NOMO-1 treated with DMSO at 0.1 percent for 48 hours (cell line): Measurements from ENCODE around the gene CEP295NL.
"Not testable (repeated sequence)": the region's sequence is repeated elsewhere in the genome, so short reads cannot be mapped to it uniquely, and the experiment has no call there.

ENCODE experiments used
- DNase-seq: peaks from one replicate; lab custom pipeline; 2025; ENCODE audit not compliant: unreplicated experiment; lab: John Stamatoyannopoulos, UW

Gene CEP295NL, protein sequence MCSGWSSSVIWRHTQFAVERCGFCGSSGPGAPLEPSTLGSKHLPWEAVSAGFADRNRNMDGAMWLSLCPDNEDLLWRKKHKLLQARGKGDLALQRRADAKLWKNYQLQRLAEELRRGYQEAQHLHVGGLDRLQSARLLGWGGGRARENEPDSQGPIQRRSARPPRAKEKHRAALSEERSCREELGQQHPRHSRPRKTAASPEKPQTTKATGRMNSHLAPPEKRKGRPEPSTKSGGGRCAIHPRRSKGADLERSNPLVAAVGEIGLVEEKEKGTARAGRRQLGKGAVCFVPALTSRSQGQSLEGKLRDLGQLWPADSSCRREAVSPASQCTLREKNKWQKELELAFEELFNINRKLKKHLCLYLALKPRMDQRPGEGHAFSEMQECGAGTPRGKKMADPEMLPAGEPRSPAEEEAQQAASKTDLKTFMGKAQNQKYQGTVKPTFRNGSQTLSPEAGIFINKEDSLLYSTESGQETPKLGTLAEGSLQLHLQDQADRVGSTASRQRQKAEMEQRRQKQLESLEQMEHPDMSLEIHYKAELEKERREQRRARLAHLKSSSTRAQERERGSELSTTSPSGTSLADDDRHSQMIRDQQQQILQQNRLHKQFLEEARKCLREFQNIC

DNA sequence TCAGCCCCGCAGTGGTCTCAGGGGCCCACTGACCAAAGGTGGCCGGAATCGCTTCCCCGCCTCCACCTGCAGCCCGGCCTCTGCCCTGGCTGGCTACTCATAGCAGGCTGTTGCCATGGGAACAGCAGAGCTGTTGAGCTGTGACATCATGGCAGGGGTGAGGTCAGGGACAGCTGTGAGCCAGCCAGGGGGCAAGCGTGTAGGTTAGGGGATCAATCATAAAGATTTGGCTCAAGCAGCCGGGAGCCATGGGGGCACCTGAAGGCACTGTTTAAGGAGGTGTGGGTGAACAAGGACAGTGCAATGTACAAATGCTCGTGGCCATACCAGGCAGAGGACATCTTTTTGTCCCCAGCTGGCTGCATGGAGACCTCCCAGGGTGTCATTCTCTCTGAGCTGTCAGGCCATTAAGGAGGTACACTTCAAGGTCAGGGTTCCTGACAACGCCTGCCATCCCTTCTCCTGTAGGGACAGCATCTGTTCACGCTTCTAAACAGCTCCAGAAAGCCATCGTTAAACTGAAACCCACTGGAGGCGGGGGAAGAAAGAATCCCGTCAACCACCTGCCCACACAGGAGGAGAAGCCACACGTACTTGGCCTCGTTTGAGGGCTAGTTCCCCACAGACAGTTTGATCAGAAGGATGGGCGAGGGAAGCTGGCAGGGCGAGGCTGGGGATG lies at the start of gene CEP295NL:
Gene CEP295NL, minus strand, starts transcription at position 101 of the 679 bp plus-strand sequence. CDS start 1,373 bp downstream, outside the sequence.
- DNase-seq: no peak

DNA sequence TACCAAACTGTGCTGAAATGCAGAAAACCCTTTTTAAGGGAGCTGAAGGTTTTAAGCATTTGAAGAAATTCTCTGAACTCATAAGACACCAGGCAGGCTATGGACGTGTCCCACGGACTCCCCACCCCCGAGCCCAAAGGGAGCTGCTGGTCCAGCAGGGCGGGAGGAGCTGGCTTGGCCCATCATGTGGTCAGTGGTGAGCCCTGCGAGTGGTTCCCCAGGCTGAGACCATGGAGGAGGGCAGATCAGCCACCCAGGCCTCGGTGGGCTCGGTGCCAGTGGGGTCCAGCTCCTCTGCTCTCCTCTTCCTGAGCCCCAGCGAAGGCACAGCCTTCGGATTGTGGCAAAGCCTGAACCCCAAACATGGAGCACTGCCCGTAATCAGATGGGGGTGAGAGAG lies 49.7 kb upstream of the CEP295NL start:
- no peak for DNase-seq

DNA sequence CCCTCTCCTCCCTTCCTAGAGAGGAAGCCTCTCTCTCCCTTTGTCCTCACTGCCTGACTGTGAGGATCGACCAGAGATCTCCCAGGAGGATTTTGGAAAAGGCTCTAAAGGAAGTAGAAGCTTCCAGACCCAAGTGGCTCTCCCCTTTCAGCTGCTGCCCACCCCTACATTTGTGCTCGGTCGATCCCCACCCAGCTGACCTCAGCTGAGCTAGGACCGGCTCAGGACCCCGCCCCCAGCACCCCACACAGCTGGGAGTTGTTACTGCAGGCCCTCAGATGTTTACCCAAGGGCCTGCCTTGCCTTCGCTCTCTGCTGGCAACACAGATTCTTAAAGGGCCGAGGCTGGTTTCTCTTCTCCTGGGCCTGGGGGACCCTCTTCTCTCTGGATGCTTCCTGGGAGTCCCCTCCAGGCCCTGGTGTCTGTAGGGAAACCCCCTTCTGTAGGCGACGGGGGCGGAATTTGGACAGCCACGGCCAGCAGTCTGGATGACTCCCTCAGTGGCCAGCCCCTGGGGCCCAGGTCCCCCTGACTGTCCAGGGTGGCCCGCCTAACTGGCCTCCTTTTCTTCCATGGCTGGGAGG lies 49.1 kb upstream of the CEP295NL start:
- no peak for DNase-seq

DNA sequence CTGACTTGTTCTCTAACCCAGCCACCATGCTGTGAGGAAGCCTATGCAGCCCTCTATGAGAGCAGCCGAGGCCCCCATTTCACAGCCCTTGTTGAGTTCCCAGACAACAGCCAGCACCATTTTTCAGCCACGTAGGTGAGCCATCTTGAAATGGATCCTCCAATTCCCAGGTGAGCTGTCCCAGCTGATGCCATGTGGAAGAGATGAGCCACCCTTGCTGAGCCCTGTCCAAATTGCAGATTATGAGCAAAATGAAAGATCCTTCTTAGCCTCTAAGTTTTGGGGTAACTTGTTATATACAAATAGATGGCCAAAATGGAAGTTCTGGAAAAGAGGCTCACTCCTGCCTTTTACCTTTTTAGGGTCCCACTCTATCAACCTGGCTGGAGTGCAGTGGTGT lies 47.9 kb upstream of the CEP295NL start:
- DNase-seq: no peak

DNA sequence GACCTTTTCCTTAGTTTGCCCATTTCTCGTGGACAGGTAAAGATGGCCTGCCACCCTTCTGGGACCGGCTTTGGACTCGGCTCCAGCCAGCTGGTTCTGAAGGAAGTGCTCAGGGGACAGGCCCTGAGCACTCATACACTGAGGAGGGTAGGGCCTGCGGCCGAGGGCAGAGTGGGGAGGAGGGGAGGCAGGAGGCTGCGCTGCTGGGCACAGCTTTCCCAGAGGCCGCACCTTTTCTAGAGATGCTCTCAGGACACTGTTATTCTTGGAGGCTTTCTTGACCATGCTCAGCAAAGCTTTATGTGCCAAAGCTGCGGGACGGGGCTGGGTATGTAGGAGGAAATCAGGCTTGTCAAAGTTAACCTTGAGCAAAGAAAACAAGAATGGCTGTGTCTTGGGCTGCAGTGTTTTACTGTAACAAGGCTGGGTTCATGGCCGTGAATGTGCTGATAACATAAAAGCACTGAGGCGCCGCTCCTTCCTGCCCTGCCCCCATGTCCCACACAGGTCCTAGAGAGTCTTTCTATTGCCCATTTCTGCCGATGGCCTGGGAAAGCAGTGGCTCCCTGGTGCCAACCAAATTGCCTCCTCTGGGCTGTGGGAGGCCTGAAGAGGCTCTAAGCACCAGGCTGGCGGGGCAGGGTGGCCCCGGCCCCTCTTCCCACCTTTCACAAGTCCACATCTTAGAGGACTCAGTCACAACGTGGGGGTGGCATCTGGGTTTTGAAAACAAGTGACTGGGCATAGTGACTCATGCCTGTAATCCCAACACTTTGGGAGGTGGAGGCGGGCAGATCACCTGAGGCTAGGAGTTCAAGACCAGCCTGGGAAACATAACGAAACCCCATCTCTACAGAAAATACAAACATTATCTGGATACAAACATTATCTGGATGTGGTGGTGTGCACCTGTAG lies 44.5 kb upstream of the CEP295NL start:
- DNase-seq: no peak

DNA sequence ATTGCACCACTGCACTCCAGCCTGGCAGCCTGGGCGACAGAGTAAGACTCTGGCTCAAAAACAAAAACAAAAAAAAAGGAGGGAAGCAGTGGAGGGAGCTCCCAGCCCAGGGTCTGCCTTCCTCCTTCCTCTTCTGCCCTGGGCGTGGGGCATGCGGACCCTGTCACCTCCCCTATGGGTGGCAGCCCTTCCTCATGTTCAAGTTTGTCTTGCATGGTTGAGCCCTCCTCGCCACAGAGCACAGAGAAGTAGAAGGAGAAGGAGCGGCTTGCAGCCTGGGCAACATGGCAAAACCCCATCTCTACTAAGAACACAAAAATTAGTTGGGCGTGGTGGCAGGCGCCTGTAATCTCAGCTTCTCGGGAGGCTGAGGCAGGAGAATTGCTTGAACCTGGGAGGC lies 43.6 kb upstream of the CEP295NL start:
- no peak for DNase-seq

DNA sequence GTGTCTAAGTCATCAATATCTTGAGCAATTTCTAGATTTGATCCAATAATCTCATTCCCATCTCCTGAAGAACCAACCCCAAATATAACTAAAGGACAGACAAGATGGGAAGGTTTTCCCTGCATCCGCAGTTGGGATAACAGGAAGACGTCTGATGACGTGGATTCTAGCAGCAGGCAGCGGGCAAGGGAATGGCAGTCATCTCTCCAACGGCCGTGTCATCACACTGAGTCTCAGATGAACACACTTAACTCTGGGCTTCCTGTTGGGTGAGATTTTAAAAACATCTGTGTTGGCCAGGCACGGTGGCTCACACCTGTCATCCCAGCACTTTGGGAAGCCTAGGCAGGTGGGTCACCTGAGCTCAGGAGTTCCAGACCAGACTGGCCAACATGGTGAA lies 43.1 kb upstream of the CEP295NL start:
- no peak for DNase-seq

DNA sequence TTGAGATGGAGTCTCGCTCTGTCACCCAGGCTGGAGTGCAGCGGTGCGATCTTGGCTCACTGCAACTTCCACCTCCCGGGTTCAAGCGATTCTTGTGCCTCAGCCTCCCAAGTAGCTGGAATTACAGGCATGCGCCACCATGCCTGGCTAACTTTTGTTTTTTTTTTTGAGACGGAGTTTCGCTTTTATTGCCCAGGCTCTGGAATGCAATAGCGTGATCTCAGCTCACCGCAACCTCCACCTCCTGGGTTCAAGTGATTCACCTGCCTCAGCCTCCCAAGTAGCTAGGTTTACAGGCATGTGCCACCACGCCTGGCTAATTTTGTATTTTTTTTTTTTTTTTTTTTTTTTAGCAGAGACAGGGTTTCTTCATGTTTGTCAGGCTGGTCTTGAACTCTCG lies 42.5 kb upstream of the CEP295NL start:
- not testable (repeated sequence) for DNase-seq

DNA sequence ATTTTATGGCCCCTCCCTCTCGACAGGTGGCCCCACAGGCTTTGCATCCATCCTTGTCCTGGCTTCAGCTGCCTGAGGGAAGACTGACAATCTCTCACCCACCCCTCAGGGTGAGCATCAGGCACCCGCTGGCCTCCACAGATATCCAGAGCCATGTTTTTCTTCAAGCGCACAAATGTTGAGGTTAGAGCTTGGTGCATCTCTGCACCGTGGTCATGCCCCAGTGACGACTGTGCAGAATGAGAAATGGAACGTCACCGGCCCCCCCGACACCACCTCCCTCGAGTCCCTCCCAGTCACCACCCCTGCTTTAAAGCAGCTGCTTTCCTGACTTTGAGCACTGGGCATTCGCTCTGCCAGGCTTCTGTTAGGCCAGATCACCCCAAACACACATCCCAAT lies 42.0 kb upstream of the CEP295NL start:
- no peak for DNase-seq

DNA sequence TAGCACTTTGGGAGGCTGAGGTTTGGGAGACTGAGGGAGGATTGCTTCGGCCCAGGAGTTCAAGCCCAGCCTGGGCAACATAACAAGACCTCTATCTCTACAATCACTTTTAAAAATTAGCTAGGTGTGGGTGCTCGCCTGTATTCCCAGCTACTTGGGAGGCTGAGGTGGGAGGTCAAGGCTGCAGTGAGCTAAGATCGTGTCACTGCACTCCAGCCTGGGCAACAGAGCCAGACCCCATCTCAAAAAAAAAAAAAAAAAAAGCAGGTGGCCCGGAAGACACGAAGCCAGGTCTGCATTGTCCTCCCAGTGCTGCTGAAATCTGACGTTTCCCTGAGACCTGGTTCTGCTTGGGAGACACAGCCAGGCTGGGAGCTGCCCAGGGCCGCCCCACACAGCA lies 41.0 kb upstream of the CEP295NL start:
- DNase-seq: no peak

DNA sequence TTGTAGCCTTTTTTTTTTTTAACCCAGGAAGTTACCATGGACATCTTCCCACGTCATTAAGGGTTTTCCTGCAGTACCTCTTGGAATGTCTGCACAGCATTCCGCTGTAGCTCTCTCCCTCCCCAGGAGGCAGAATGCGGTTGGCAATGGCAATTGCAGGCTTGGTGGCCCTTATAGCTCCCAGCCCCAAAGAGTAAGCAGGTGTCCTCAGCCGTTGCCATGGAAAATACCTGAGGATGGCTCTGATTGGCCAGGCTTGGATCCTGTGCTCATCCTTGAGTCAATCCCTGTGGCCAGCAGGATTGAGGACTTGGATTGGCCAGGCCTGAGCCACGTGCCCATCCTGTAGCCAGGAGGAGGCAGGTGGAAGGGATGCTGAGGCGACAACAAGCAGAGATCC lies 37.7 kb upstream of the CEP295NL start:
- DNase-seq: no peak

DNA sequence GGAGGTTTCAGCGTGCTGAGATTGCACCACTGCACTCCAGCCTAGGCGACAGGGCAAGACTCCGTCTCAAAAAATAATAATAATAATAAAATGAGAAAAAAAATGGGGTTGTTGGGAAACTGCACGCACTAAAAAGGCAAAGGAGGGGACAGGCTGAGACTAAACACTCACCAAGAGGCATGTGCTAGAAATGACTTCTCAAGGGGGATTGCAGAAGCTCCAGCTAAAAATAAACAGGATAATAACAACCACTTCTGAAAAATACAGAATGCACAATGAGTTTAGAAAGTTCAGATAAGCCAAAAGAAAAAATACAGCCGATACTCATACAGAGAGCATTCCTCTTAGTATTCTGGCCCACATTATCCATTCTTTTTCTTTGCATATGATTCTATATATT lies 37.3 kb upstream of the CEP295NL start:
- no peak for DNase-seq

DNA sequence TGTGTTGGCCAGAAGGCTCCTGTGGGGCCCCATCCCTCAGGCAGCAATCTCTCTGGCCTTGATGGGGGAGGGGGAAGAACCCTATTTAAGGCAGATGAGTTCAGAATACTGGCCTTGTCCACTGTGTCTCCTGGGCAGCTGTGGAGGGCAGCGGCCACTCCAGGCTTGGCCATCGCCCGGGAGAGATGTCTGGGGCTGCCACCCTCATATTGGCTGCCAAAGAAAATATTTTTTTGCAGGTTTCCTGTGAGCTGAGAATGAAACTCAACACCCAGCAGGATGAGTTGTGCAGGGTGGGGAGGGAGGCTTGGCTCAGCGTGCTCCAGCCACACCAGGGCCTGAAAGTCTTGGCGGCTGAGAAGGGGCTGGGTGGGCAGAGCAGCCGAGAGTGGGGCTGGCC lies 36.6 kb upstream of the CEP295NL start:
- no peak for DNase-seq

DNA sequence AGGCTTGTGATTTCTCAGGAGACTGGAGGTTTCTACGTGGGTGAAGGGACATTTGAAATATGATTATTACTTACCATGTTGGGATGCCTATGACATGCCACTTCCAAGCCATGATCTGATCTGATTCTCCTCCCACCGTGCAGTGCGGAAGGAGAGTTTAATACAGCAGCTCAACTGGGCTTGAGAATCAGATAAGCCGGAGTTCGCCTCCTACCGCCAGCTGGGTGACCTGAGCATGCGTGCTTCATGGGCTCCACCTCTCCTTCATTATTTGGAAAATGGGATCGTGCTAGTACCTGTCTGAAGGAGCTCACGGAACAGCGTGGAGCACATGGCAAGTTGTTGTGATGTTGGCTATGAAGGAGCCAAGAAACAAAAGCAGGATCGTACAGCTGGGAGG lies 34.6 kb upstream of the CEP295NL start:
- DNase-seq: no peak

DNA sequence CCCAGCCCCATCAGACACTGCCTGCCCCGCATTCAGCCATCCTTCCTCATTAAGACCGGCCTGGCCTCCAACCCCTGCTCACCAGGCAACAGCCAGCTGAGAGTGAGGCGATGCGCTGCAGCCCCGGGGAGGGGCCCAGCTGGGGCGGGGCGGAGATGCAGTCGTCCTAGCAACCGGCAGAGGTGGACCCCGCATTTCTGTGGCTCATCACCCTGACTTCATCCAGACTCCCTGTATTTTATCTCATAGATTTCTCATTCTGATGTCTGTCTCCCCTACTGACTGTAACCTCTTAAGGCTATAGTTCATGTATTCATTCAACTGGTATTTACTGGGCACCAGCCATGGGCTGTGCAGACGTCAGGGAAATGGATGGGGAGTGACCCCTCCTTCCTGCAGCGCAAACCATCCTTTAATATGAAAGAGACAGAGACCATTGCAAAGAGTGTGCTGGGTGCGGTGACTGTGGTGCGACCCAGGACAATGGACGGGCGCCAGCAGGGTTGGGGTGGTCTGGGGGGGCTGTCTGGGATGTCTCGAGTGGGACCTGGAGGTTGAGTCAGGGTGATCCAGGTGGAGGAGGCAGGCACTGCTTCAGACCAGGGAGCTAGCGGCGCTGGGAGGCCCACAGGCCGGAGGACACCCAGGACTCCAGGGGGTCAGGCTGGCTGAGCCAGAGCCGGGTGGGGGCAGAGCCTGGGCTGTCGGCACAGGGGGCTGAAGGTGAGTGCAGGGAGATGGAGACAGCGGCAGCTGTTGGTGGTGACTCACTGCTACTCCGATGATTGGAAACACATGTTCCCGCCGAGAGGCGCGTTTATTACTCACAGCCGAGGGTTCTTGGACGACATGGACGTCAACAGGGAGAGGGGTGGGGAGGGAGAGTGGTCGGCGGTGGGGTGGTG lies 32.7 kb upstream of the CEP295NL start:
- DNase-seq: no peak

DNA sequence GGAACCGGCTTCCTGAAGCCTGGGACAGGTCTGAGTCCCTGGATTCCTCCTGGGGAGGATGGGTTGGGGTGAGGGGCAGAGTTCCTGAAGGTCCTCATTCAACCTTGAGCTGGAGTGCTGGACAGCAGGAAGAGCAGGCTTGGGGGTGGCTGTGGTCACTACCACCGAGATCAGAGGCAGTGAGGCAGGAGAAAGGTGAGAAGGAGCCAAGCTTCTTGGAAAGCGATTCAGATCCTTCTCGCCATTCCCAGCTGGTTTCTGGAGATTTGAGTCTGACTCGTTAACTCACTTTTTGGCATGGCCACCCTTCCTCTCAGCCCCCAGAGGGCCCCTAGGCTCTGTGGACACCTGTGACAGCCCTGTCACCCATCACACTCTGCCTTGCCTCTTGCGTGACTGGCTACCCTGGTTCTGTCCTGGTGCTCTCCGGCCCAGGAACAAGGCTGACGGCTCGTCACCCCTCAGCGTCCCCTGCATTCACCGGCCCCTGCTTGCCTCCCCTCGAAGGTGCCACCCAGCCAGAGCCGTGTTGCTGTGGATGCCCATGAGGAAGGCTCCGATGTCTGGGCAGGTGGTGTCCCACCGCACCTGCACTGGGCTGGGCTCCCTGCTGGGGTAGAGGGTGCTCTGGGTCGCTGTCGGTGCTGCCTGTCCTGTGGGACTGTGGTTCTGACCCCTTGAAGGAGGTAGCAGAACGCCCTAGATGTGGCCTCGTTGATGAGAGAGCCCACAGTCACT lies 31.8 kb upstream of the CEP295NL start:
- no peak for DNase-seq

DNA sequence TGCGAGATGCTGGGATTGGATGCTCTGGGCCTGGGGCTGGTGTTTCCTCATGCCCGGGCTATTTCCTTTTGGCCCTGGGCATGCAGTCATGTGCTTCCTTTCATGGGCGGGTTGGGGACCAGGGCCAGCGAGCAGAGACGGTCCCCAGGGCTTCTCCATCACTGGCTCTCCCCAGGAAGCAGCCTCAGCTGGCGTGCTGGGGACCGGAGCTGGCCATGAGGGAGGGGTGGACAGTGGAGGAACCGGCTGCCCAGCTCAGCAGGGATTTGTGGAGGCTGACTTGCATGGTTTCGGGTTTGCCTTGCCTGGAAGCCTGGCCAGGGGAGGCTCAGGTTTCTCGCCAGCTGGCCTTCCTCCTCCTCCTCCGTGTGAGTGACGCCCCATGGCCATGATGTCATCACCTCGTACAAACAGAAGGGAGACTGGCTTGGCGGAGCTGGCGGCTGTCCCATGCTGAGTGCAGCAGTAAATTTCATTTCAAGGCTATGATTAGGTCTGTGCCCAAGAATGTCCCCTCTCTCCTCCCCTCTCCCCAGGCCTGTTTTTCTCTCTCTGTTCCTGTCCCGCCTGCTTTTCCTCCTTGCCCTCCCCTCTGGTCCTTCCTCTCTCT lies 31.1 kb upstream of the CEP295NL start:
- no peak for DNase-seq
